HEK293 (cell line): ENCODE results near the gene PYY.

Experiments used
- CTCF ChIA-PET: fragments of 350-600 bp; formaldehyde crosslinking; extraction: SDS; loops from one replicate; lab custom pipeline; 2021; ENCODE audit warnings: antibody characterized with exemption; lab: Yijun Ruan, JAX
- POLR2A ChIA-PET: fragments of 300-600 bp; formaldehyde crosslinking; extraction: SDS; loops from one replicate; lab custom pipeline; 2020; ENCODE audit warnings: antibody characterized with exemption, inconsistent platforms; lab: Yijun Ruan, JAX
- H3K27ac ChIP-seq: fragments of 200-500 bp; sonication (Bioruptor generic); 2 replicates; pipeline ENCODE4 v1.5.1; 2014; ENCODE audit warnings: low read depth, low read length, control low read depth, inconsistent platforms; ENCODE audit errors: extremely low read depth
- H3K36me3 ChIP-seq, 2 experiments: fragments of 200-500 bp in 1 of 2; sonication (Bioruptor generic) in 1 of 2; 1 replicate in 1 of 2; 2 replicates in 1 of 2; pipeline ENCODE4 v1.5.1; 2014 to 2017; ENCODE audit warnings: inconsistent platforms in 2 of 2, low read length in 2 of 2; ENCODE audit not compliant: control insufficient read depth in 2 of 2, insufficient read depth in 1 of 2
- H3K4me1 ChIP-seq: fragments of 200-500 bp; sonication (Bioruptor generic); 2 replicates; pipeline ENCODE4 v1.5.1; 2014; ENCODE audit warnings: mild to moderate bottlenecking, low read length, inconsistent platforms; ENCODE audit not compliant: control insufficient read depth, insufficient read depth
- H3K4me3 ChIP-seq: 2 replicates; pipeline ENCODE4 v1.5.1; 2011; ENCODE audit warnings: low read depth, mild to moderate bottlenecking, control low read depth, low read length, moderate library complexity
- H3K9me3 ChIP-seq: fragments of 200-500 bp; sonication (Bioruptor generic); 2 replicates; pipeline ENCODE4 v1.5.1; 2014; ENCODE audit warnings: low read depth, low read length, inconsistent platforms; ENCODE audit not compliant: control insufficient read depth, insufficient read depth
- BCL11A ChIP-seq: fragments of 450-650 bp; formaldehyde crosslinking; IDR thresholded peaks from 2 replicates; pipeline ENCODE4 v1.5.1; 2016; ENCODE audit warnings: low read depth, missing biosample characterization, missing genetic modification characterization
- BCL6B ChIP-seq: fragments of 450-650 bp; formaldehyde crosslinking; IDR thresholded peaks from 2 replicates; pipeline ENCODE4 v1.5.1; 2017; ENCODE audit warnings: missing biosample characterization, missing genetic modification characterization
- FEZF1 ChIP-seq: fragments of 450-650 bp; formaldehyde crosslinking; IDR thresholded peaks from 2 replicates; pipeline ENCODE4 v1.5.1; 2016; ENCODE audit warnings: missing biosample characterization, missing genetic modification characterization
- GLIS1 ChIP-seq: fragments of 450-650 bp; formaldehyde crosslinking; IDR thresholded peaks from 2 replicates; pipeline ENCODE4 v1.5.1; 2016; ENCODE audit warnings: missing biosample characterization, missing genetic modification characterization
- IKZF3 ChIP-seq: fragments of 450-650 bp; IDR thresholded peaks from 2 replicates; pipeline ENCODE4 v1.5.0; 2018; ENCODE audit warnings: missing biosample characterization, mild to moderate bottlenecking, missing genetic modification characterization, moderate library complexity
- OVOL3 ChIP-seq: fragments of 450-650 bp; formaldehyde crosslinking; IDR thresholded peaks from 2 replicates; pipeline ENCODE4 v1.5.1; 2016; ENCODE audit warnings: missing biosample characterization, missing genetic modification characterization
- PRDM4 ChIP-seq: fragments of 450-650 bp; formaldehyde crosslinking; IDR thresholded peaks from 2 replicates; pipeline ENCODE4 v1.5.1; 2017; ENCODE audit warnings: missing biosample characterization, missing genetic modification characterization
- ZFP3 ChIP-seq: fragments of 450-650 bp; formaldehyde crosslinking; IDR thresholded peaks from 2 replicates; pipeline ENCODE4 v1.5.1; 2016; ENCODE audit warnings: low read depth, missing biosample characterization, missing genetic modification characterization
- ZNF133 ChIP-seq: fragments of 450-650 bp; formaldehyde crosslinking; IDR thresholded peaks from 2 replicates; pipeline ENCODE4 v1.5.1; 2016; ENCODE audit warnings: missing biosample characterization, missing genetic modification characterization
- ZNF223 ChIP-seq: fragments of 450-650 bp; formaldehyde crosslinking; IDR thresholded peaks from 2 replicates; pipeline ENCODE4 v1.5.1; 2016; ENCODE audit warnings: missing biosample characterization, missing genetic modification characterization
- ZNF26 ChIP-seq: fragments of 450-650 bp; formaldehyde crosslinking; IDR thresholded peaks from 2 replicates; pipeline ENCODE4 v1.5.1; 2016; ENCODE audit warnings: missing biosample characterization, missing genetic modification characterization
- ZNF366 ChIP-seq: fragments of 450-650 bp; formaldehyde crosslinking; conservative IDR thresholded peaks from 2 replicates; pipeline ENCODE4 v1.5.1; 2016; ENCODE audit warnings: missing biosample characterization, missing genetic modification characterization
- ZNF423 ChIP-seq: fragments of 450-650 bp; formaldehyde crosslinking; IDR thresholded peaks from 2 replicates; pipeline ENCODE4 v1.5.1; 2016; ENCODE audit warnings: missing biosample characterization, missing genetic modification characterization
- ZNF549 ChIP-seq: fragments of 450-650 bp; IDR thresholded peaks from 2 replicates; pipeline ENCODE4 v1.5.1; 2018; ENCODE audit warnings: missing biosample characterization, missing genetic modification characterization, mild to moderate bottlenecking, inconsistent platforms, moderate library complexity
- ZNF555 ChIP-seq: fragments of 450-650 bp; formaldehyde crosslinking; conservative IDR thresholded peaks from 2 replicates; pipeline ENCODE4 v1.5.1; 2017; ENCODE audit warnings: missing biosample characterization, mild to moderate bottlenecking, missing genetic modification characterization, inconsistent platforms
- ZNF560 ChIP-seq: fragments of 450-650 bp; formaldehyde crosslinking; IDR thresholded peaks from 2 replicates; pipeline ENCODE4 v1.5.1; 2017; ENCODE audit warnings: missing biosample characterization, missing genetic modification characterization, borderline replicate concordance
- ZNF585B ChIP-seq: fragments of 450-650 bp; formaldehyde crosslinking; IDR thresholded peaks from 2 replicates; pipeline ENCODE4 v1.5.1; 2016; ENCODE audit warnings: missing biosample characterization, missing genetic modification characterization
- ZNF629 ChIP-seq: fragments of 450-650 bp; formaldehyde crosslinking; IDR thresholded peaks from 2 replicates; pipeline ENCODE4 v1.5.1; 2017; ENCODE audit warnings: missing biosample characterization, missing genetic modification characterization
- ZNF747 ChIP-seq: fragments of 450-650 bp; formaldehyde crosslinking; IDR thresholded peaks from 2 replicates; pipeline ENCODE4 v1.5.1; 2016; ENCODE audit warnings: missing biosample characterization, missing genetic modification characterization
- ZNF768 ChIP-seq: fragments of 450-650 bp; formaldehyde crosslinking; IDR thresholded peaks from 2 replicates; pipeline ENCODE4 v1.5.1; 2018; ENCODE audit warnings: missing biosample characterization, mild to moderate bottlenecking, missing genetic modification characterization
- ZNF776 ChIP-seq: fragments of 450-650 bp; formaldehyde crosslinking; IDR thresholded peaks from 2 replicates; pipeline ENCODE4 v1.5.0; 2017; ENCODE audit warnings: missing biosample characterization, missing genetic modification characterization, borderline replicate concordance
- ZSCAN23 ChIP-seq: fragments of 450-650 bp; formaldehyde crosslinking; IDR thresholded peaks from 2 replicates; pipeline ENCODE4 v1.5.1; 2016; ENCODE audit warnings: missing biosample characterization, missing genetic modification characterization
- TF ChIP-seq, protein P1 (sequence below): fragments of 450-650 bp; formaldehyde crosslinking; IDR thresholded peaks from 2 replicates; pipeline ENCODE4 v1.5.1; 2016; ENCODE audit warnings: missing biosample characterization, missing genetic modification characterization

PYY gene

GRCh38 chr17:43983515-43984411 is 30.0 kb upstream of the PYY start (continued):
- TF ChIP-seq PRDM4: 0 out of 2 replicates have a peak, but pooled peaks have one; percentile 21
- TF ChIP-seq ZNF585B (tag by site-specific recombination): no peak
- TF ChIP-seq ZNF629: peak; percentile 93
- TF ChIP-seq ZSCAN23 (tag by site-specific recombination): no peak
- TF ChIP-seq ZNF776: no peak
- no peak for TF ChIP-seq BCL11A

- no peak overlapping the region for H3K27ac ChIP-seq
- no peak overlapping the region for H3K4me3 ChIP-seq
- no peaks in the 10 kb centered on the region for H3K36me3 ChIP-seq
- CTCF ChIA-PET: interaction anchor here (0.6 to 4.2 kb wide), 12 partner anchors 9 to 1914 kb away, joined by 3 to 27 read pairs (median 4); no protein-coding TSS in a partner anchor
- POLR2A ChIA-PET: interaction anchor here (1.0 kb wide), 1 partner anchor 26 kb away, joined by 3 read pairs; no protein-coding TSS in a partner anchor
- H3K4me1 ChIP-seq: no peaks in the 10 kb centered on the region; the same call in 1 of the 2 replicates
- peak; percentile 60; the same call in 1 of the 2 replicates for TF ChIP-seq IKZF3
- TF ChIP-seq, protein P1, sequence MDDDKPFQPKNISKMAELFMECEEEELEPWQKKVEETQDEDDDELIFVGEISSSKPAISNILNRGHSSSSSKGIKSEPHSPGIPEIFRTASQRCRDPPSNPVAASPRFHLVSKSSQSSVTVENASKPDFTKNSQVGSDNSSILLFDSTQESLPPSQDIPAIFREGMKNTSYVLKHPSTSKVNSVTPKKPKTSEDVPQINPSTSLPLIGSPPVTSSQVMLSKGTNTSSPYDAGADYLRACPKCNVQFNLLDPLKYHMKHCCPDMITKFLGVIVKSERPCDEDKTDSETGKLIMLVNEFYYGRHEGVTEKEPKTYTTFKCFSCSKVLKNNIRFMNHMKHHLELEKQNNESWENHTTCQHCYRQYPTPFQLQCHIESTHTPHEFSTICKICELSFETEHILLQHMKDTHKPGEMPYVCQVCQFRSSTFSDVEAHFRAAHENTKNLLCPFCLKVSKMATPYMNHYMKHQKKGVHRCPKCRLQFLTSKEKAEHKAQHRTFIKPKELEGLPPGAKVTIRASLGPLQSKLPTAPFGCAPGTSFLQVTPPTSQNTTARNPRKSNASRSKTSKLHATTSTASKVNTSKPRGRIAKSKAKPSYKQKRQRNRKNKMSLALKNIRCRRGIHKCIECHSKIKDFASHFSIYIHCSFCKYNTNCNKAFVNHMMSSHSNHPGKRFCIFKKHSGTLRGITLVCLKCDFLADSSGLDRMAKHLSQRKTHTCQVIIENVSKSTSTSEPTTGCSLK: no peak
- TF ChIP-seq ZNF223 (tag by site-specific recombination): no peak
- TF ChIP-seq ZNF133 (tag by site-specific recombination): no peak
- no peak for TF ChIP-seq ZNF555
- no peak for TF ChIP-seq OVOL3
- TF ChIP-seq ZFP3 (tag by site-specific recombination): no peak
- no peak for TF ChIP-seq ZNF629
- TF ChIP-seq ZNF26 (tag by site-specific recombination): no peak
- TF ChIP-seq ZNF747 (tag by site-specific recombination): no peak
- no peak for TF ChIP-seq ZNF549 (tag by site-specific recombination)
- no peak for TF ChIP-seq ZNF366 (tag by site-specific recombination)
- TF ChIP-seq ZNF768 (tag by site-specific recombination): no peak
- TF ChIP-seq GLIS1 (tag by site-specific recombination): no peak
- TF ChIP-seq ZNF423: 0 out of 2 replicates have a peak, but pooled peaks have one; percentile 66
- TF ChIP-seq BCL6B (tag by site-specific recombination): no peak
- TF ChIP-seq ZNF560 (tag by site-specific recombination): no peak
- TF ChIP-seq FEZF1 (tag by site-specific recombination): no peak
- H3K9me3 ChIP-seq: no peaks in the 10 kb centered on the region
Measured at GRCh38 chr17:43983196-43983514, 29.4 kb upstream of the PYY start.
